SK-N-SH (cell line): Measurements from ENCODE around the gene ANKRD31.

ENCODE experiments used
- EP300 ChIP-seq, 2 experiments: IDR thresholded peaks; 2 replicates each; pipeline versions ENCODE4 v1.4.0 to v1.6.1; 2012; ENCODE audit warnings: borderline replicate concordance in 1 of 2, low read depth in 1 of 2, low read length in 1 of 2
- EZH2phosphoT487 ChIP-seq: fragments of 200-600 bp; sonication (generic); IDR thresholded peaks from 2 replicates; pipeline ENCODE4 v1.6.1; 2017; ENCODE audit warnings: low read depth, mixed run types, mild to moderate bottlenecking, antibody characterized with exemption, moderate library complexity, borderline replicate concordance
- JUND ChIP-seq: IDR thresholded peaks from 2 replicates; pipeline ENCODE4 v1.4.0; 2012
- NFIC ChIP-seq: IDR thresholded peaks from 2 replicates; pipeline ENCODE4 v1.4.0; 2012; ENCODE audit warnings: borderline replicate concordance
- POLR2AphosphoS5 ChIP-seq: IDR thresholded peaks from 2 replicates; pipeline ENCODE4 v1.6.1; 2012; ENCODE audit warnings: low read depth, low read length
- RAD21 ChIP-seq: IDR thresholded peaks from 2 replicates; pipeline ENCODE4 v1.6.1; 2012; ENCODE audit warnings: mild to moderate bottlenecking, low read length
- RCOR1 ChIP-seq: fragments of 150-350 bp; IDR thresholded peaks from 2 replicates; pipeline ENCODE4 v1.6.1; 2017; ENCODE audit warnings: antibody characterized with exemption, low read length
- SIN3A ChIP-seq: IDR thresholded peaks from 2 replicates; pipeline ENCODE4 v1.6.1; 2012; ENCODE audit warnings: low read depth, mild to moderate bottlenecking, low read length, moderate library complexity, borderline replicate concordance
- TAF1 ChIP-seq: IDR thresholded peaks from 2 replicates; pipeline ENCODE4 v1.6.1; 2012; ENCODE audit warnings: low read depth, mild to moderate bottlenecking, low read length, moderate library complexity, borderline replicate concordance
- YY1 ChIP-seq: IDR thresholded peaks from 2 replicates; pipeline ENCODE4 v1.4.0; 2012; ENCODE audit warnings: low read depth, mild to moderate bottlenecking
- TF ChIP-seq, protein P1 (sequence below): fragments of 200-600 bp; sonication (generic); IDR thresholded peaks from 2 replicates; pipeline ENCODE4 v1.6.1; 2017; ENCODE audit warnings: antibody characterized with exemption, mild to moderate bottlenecking, moderate library complexity
- TF ChIP-seq, protein P2 (sequence below): IDR thresholded peaks from 2 replicates; pipeline ENCODE4 v1.6.1; 2012; ENCODE audit warnings: mild to moderate bottlenecking, low read depth, low read length, moderate library complexity

DNA sequence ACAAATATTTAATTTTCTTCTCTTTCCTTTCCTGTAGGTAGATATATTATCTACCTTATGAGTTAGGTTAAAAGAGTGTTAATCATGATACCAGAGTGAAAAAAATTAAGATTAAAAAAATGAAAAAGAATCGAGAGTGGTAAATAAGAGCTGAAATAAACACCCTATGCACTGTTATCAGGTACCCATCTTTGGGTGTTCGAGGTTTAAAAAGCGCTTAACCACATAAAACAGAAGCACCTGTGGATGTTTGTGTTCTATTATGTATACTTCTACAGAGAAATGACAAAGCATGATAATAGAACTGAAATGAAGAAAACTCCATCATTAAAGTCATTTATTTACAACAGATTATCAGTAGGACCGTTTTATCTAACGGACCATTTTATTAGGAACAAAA lies 158.7 kb downstream of the ANKRD31 start:
- TF ChIP-seq YY1 (no peak), POLR2AphosphoS5 (no peak), JUND (no peak), SIN3A (no peak), RAD21 (no peak), EZH2phosphoT487 (no peak), RCOR1 (no peak), NFIC (no peak), EP300 (IDR thresholded peaks at IDR 0.05; ENCODE audit: borderline replicate concordance in 1 of 2, low read depth in 1 of 2, low read length in 1 of 2) (no peak), TAF1 (no peak)
- TF ChIP-seq, protein P1, sequence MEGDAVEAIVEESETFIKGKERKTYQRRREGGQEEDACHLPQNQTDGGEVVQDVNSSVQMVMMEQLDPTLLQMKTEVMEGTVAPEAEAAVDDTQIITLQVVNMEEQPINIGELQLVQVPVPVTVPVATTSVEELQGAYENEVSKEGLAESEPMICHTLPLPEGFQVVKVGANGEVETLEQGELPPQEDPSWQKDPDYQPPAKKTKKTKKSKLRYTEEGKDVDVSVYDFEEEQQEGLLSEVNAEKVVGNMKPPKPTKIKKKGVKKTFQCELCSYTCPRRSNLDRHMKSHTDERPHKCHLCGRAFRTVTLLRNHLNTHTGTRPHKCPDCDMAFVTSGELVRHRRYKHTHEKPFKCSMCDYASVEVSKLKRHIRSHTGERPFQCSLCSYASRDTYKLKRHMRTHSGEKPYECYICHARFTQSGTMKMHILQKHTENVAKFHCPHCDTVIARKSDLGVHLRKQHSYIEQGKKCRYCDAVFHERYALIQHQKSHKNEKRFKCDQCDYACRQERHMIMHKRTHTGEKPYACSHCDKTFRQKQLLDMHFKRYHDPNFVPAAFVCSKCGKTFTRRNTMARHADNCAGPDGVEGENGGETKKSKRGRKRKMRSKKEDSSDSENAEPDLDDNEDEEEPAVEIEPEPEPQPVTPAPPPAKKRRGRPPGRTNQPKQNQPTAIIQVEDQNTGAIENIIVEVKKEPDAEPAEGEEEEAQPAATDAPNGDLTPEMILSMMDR: no peak
- TF ChIP-seq, protein P2, sequence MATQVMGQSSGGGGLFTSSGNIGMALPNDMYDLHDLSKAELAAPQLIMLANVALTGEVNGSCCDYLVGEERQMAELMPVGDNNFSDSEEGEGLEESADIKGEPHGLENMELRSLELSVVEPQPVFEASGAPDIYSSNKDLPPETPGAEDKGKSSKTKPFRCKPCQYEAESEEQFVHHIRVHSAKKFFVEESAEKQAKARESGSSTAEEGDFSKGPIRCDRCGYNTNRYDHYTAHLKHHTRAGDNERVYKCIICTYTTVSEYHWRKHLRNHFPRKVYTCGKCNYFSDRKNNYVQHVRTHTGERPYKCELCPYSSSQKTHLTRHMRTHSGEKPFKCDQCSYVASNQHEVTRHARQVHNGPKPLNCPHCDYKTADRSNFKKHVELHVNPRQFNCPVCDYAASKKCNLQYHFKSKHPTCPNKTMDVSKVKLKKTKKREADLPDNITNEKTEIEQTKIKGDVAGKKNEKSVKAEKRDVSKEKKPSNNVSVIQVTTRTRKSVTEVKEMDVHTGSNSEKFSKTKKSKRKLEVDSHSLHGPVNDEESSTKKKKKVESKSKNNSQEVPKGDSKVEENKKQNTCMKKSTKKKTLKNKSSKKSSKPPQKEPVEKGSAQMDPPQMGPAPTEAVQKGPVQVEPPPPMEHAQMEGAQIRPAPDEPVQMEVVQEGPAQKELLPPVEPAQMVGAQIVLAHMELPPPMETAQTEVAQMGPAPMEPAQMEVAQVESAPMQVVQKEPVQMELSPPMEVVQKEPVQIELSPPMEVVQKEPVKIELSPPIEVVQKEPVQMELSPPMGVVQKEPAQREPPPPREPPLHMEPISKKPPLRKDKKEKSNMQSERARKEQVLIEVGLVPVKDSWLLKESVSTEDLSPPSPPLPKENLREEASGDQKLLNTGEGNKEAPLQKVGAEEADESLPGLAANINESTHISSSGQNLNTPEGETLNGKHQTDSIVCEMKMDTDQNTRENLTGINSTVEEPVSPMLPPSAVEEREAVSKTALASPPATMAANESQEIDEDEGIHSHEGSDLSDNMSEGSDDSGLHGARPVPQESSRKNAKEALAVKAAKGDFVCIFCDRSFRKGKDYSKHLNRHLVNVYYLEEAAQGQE: no peak
